HG02642 (cell line): Measurements from ENCODE around the gene BCAP31.

Experiments used
- ATAC-seq: cut with Tn5 transposase; IDR thresholded peaks from one replicate; pipeline ENCODE4 v1.9.1; 2021; ENCODE audit warnings: mild to moderate bottlenecking; ENCODE audit not compliant: unreplicated experiment, poor library complexity

The BCAP31 gene

GRCh38 chrX:153724252-153725038 is at the start of gene BCAP31, which contains the start of gene ABCD1:
BCAP31 (minus strand) TSS chrX:153724387; CDS start chrX:153723244, 1,143 bp downstream.
ABCD1 (plus strand) TSS chrX:153724856; CDS start chrX:153725267, 411 bp downstream.
- peak; percentile 64 for ATAC-seq

GRCh38 chrX:153773218-153773611 is 49.0 kb upstream of the BCAP31 start:
- no peak for ATAC-seq

- ATAC-seq, result no peak
Observed at GRCh38 chrX:153772316-153773217, 48.4 kb upstream of the BCAP31 start.

- ATAC-seq, result no peak
Observed at GRCh38 chrX:153771415-153772315, 47.5 kb upstream of the BCAP31 start.

- no peak for ATAC-seq
Observed at GRCh38 chrX:153770601-153771414, 46.6 kb upstream of the BCAP31 start.

- ATAC-seq, result no peak
Observed at GRCh38 chrX:153769865-153770600, 45.8 kb upstream of the BCAP31 start.

- ATAC-seq, result no peak
Observed at GRCh38 chrX:153769158-153769864, 45.1 kb upstream of the BCAP31 start.

GRCh38 chrX:153768311-153769157 is 44.3 kb upstream of the BCAP31 start:
- no peak for ATAC-seq

GRCh38 chrX:153767674-153768055 is 43.5 kb upstream of the BCAP31 start:
- ATAC-seq, result no peak

- no peak for ATAC-seq
Observed at GRCh38 chrX:153766871-153767673, 42.9 kb upstream of the BCAP31 start.

GRCh38 chrX:153766098-153766817 is 42.1 kb upstream of the BCAP31 start:
- ATAC-seq, result no peak

- ATAC-seq, result no peak
Observed at GRCh38 chrX:153765138-153766079, 41.2 kb upstream of the BCAP31 start.

GRCh38 chrX:153764786-153765137 is 40.6 kb upstream of the BCAP31 start:
- ATAC-seq, result no peak

- ATAC-seq, result no peak
Observed at GRCh38 chrX:153763989-153764755, 40.0 kb upstream of the BCAP31 start, which contains the start of gene PLXNB3. PLXNB3 (plus strand) TSS chrX:153764249; CDS start chrX:153765536, 1,287 bp downstream.
